Measurements from ENCODE around the gene DCTN1.

DCTN1 gene

GRCh38 chr2:74373985-74374384 is 6.1 kb downstream of the DCTN1 start:
- TF ChIP-seq POLR2A (IDR thresholded peaks at IDR 0.05; ENCODE audit: extremely low read depth, insufficient read length) (no peak), CTCF (IDR thresholded peaks at IDR 0.05; ENCODE audit: low read depth, low read length) (no peak), MAX (IDR thresholded peaks at IDR 0.05; ENCODE audit: low read depth, low read length) (no peak), MYC (IDR thresholded peaks at IDR 0.05; ENCODE audit: low read depth, low read length) (no peak)
- no peak overlapping the region for H3K4me3 ChIP-seq (ENCODE audit: low read depth, low read length)
- DNase-seq (ENCODE audit: low read depth): no peak

GRCh38 chr2:74373221-74373676 is 6.9 kb downstream of the DCTN1 start:
- no peak for TF ChIP-seq CTCF (IDR thresholded peaks at IDR 0.05; ENCODE audit: low read depth, low read length)
- TF ChIP-seq POLR2A (IDR thresholded peaks at IDR 0.05; ENCODE audit: extremely low read depth, insufficient read length): no peak
- TF ChIP-seq MYC (IDR thresholded peaks at IDR 0.05; ENCODE audit: low read depth, low read length): no peak
- TF ChIP-seq MAX (IDR thresholded peaks at IDR 0.05; ENCODE audit: low read depth, low read length): no peak
- DNase-seq (ENCODE audit: low read depth): peak; percentile 42
- H3K4me3 ChIP-seq (ENCODE audit: low read depth, low read length): no peak overlapping the region

- no peak for DNase-seq (ENCODE audit: low read depth)
- TF ChIP-seq MAX (IDR thresholded peaks at IDR 0.05; ENCODE audit: low read depth, low read length): no peak
- TF ChIP-seq CTCF (IDR thresholded peaks at IDR 0.05; ENCODE audit: low read depth, low read length): no peak
- no peak for TF ChIP-seq POLR2A (IDR thresholded peaks at IDR 0.05; ENCODE audit: extremely low read depth, insufficient read length)
- no peak for TF ChIP-seq MYC (IDR thresholded peaks at IDR 0.05; ENCODE audit: low read depth, low read length)
- H3K4me3 ChIP-seq (ENCODE audit: low read depth, low read length): no peak overlapping the region
Observed at GRCh38 chr2:74372674-74373073, 7.4 kb downstream of the DCTN1 start.

GRCh38 chr2:74371421-74371820 is 8.7 kb downstream of the DCTN1 start:
- TF ChIP-seq MAX (IDR thresholded peaks at IDR 0.05; ENCODE audit: low read depth, low read length): no peak
- no peak for TF ChIP-seq POLR2A (IDR thresholded peaks at IDR 0.05; ENCODE audit: extremely low read depth, insufficient read length)
- no peak for TF ChIP-seq CTCF (IDR thresholded peaks at IDR 0.05; ENCODE audit: low read depth, low read length)
- no peak for TF ChIP-seq MYC (IDR thresholded peaks at IDR 0.05; ENCODE audit: low read depth, low read length)
- no peak overlapping the region for H3K4me3 ChIP-seq (ENCODE audit: low read depth, low read length)
- DNase-seq (ENCODE audit: low read depth): no peak

- no peak for TF ChIP-seq MYC (IDR thresholded peaks at IDR 0.05; ENCODE audit: low read depth, low read length)
- TF ChIP-seq POLR2A (IDR thresholded peaks at IDR 0.05; ENCODE audit: extremely low read depth, insufficient read length): no peak
- no peak for TF ChIP-seq MAX (IDR thresholded peaks at IDR 0.05; ENCODE audit: low read depth, low read length)
- TF ChIP-seq CTCF (IDR thresholded peaks at IDR 0.05; ENCODE audit: low read depth, low read length): no peak
- no peak overlapping the region for H3K4me3 ChIP-seq (ENCODE audit: low read depth, low read length)
Observed at GRCh38 chr2:74369976-74370375, 10.1 kb downstream of the DCTN1 start.

GRCh38 chr2:74368499-74368898 is 11.6 kb downstream of the DCTN1 start:
- no peak overlapping the region for H3K4me3 ChIP-seq (ENCODE audit: low read depth, low read length)
- no peak for DNase-seq (ENCODE audit: low read depth)
- no peak for TF ChIP-seq MAX (IDR thresholded peaks at IDR 0.05; ENCODE audit: low read depth, low read length)
- TF ChIP-seq MYC (IDR thresholded peaks at IDR 0.05; ENCODE audit: low read depth, low read length): no peak
- TF ChIP-seq POLR2A (IDR thresholded peaks at IDR 0.05; ENCODE audit: extremely low read depth, insufficient read length): no peak
- TF ChIP-seq CTCF (IDR thresholded peaks at IDR 0.05; ENCODE audit: low read depth, low read length): no peak

More at GRCh38 chr2:74369976-74370375, 10.1 kb downstream of the DCTN1 start:
- no peak for DNase-seq (ENCODE audit: low read depth)
